ENCODE measurements around the gene PACC1. TPM values are rescaled to one million over a fixed set of nuclear protein-coding genes. Genes with fewer than 3 reads are reported as not detected.

PACC1 gene
- total RNA-seq, 2 donors from 2014 or later, result 17.3 to 27.4 TPM

- no peak overlapping the region for H3K9ac ChIP-seq (ENCODE audit: extremely low read depth, low read length, poor library complexity, severe bottlenecking)
- H3K36me3 ChIP-seq (ENCODE audit: control insufficient read depth, insufficient read depth, low read length), result no peaks in the 10 kb centered on the region
- peak overlapping the region; percentile 73 for H3K4me3 Mint-ChIP-seq
- 72 to 80% methylated on average over 2 to 5 of the region's 5 CpGs for WGBS, 2 experiments (ENCODE audit: insufficient coverage in 1 of 2, insufficient read length in 1 of 2)
- no peaks in the 10 kb centered on the region for H3K9me3 ChIP-seq (ENCODE audit: control insufficient read depth, low read length)
- no peak for DNase-seq
- no peaks in the 10 kb centered on the region for H3K9me3 Mint-ChIP-seq
- H3K27ac ChIP-seq (ENCODE audit: low read depth, low read length), result no peak overlapping the region
- no peak for TF ChIP-seq CTCF (conservative IDR thresholded peaks at IDR 0.05)
- no peak overlapping the region for H3K27ac Mint-ChIP-seq
- no peaks in the 10 kb centered on the region for H3K27me3 ChIP-seq (ENCODE audit: control insufficient read depth, insufficient read depth, low read length, poor library complexity, severe bottlenecking)
- peaks cover 11% of the 10 kb centered on the region for H3K4me1 Mint-ChIP-seq
- no peaks in the 10 kb centered on the region for H3K4me1 ChIP-seq (ENCODE audit: control insufficient read depth, insufficient read depth, low read length)
- peaks cover 7% of the 10 kb centered on the region for H3K27me3 Mint-ChIP-seq (ENCODE audit: insufficient read depth)
- no peaks in the 10 kb centered on the region for H3K36me3 Mint-ChIP-seq (ENCODE audit: low read depth)
- peak overlapping the region; percentile 81 for H3K4me3 ChIP-seq (ENCODE audit: low read length)
These were observed 17.6 kb upstream of the PACC1 start for GRCh38 chr1:212432272-212432660.

GRCh38 chr1:212431644-212432043 is 17.0 kb upstream of the PACC1 start:
- no peak overlapping the region for H3K27ac Mint-ChIP-seq
- peaks cover 7% of the 10 kb centered on the region for H3K27me3 Mint-ChIP-seq (ENCODE audit: insufficient read depth)
- no peaks in the 10 kb centered on the region for H3K9me3 Mint-ChIP-seq
- no peak overlapping the region for H3K27ac ChIP-seq (ENCODE audit: low read depth, low read length)
- DNase-seq, result no peak
- peaks cover 11% of the 10 kb centered on the region for H3K4me1 Mint-ChIP-seq
- no peak for TF ChIP-seq CTCF (conservative IDR thresholded peaks at IDR 0.05)
- no peaks in the 10 kb centered on the region for H3K4me1 ChIP-seq (ENCODE audit: control insufficient read depth, insufficient read depth, low read length)
- H3K4me3 Mint-ChIP-seq, result no peak overlapping the region
- WGBS, 2 experiments (ENCODE audit: insufficient coverage in 1 of 2, insufficient read length in 1 of 2), result 82 to 83% methylated on average over 6 to 9 of the region's 9 CpGs
- no peak overlapping the region for H3K9ac ChIP-seq (ENCODE audit: extremely low read depth, low read length, poor library complexity, severe bottlenecking)
- H3K36me3 ChIP-seq (ENCODE audit: control insufficient read depth, insufficient read depth, low read length), result no peaks in the 10 kb centered on the region
- H3K27me3 ChIP-seq (ENCODE audit: control insufficient read depth, insufficient read depth, low read length, poor library complexity, severe bottlenecking), result no peaks in the 10 kb centered on the region
- no peak overlapping the region for H3K4me3 ChIP-seq (ENCODE audit: low read length)
- H3K36me3 Mint-ChIP-seq (ENCODE audit: low read depth), result no peaks in the 10 kb centered on the region
- no peaks in the 10 kb centered on the region for H3K9me3 ChIP-seq (ENCODE audit: control insufficient read depth, low read length)

- Histone ChIP-seq H3K27ac (ENCODE audit: low read depth, low read length) (no peak overlapping the region), H3K9me3 (ENCODE audit: control insufficient read depth, low read length) (no peaks in the 10 kb centered on the region), H3K9ac (ENCODE audit: extremely low read depth, low read length, poor library complexity, severe bottlenecking) (no peak overlapping the region), H3K36me3 (ENCODE audit: control insufficient read depth, insufficient read depth, low read length) (no peaks in the 10 kb centered on the region), H3K27me3 (ENCODE audit: control insufficient read depth, insufficient read depth, low read length, poor library complexity, severe bottlenecking) (no peaks in the 10 kb centered on the region), H3K4me1 (ENCODE audit: control insufficient read depth, insufficient read depth, low read length) (no peaks in the 10 kb centered on the region), H3K4me3 (ENCODE audit: low read length) (no peak overlapping the region)
- peaks cover 11% of the 10 kb centered on the region for H3K4me1 Mint-ChIP-seq
- TF ChIP-seq CTCF (conservative IDR thresholded peaks at IDR 0.05), result no peak
- no peak overlapping the region for H3K4me3 Mint-ChIP-seq
- H3K36me3 Mint-ChIP-seq (ENCODE audit: low read depth), result no peaks in the 10 kb centered on the region
- no peak for DNase-seq
- 85 to 93% methylated on average over 3 of the region's 3 CpGs for WGBS, 2 experiments (ENCODE audit: insufficient coverage in 1 of 2, insufficient read length in 1 of 2)
- H3K27me3 Mint-ChIP-seq (ENCODE audit: insufficient read depth), result peaks cover 7% of the 10 kb centered on the region
- H3K9me3 Mint-ChIP-seq, result no peaks in the 10 kb centered on the region
- no peak overlapping the region for H3K27ac Mint-ChIP-seq
These were observed 16.3 kb upstream of the PACC1 start for GRCh38 chr1:212430955-212431394.

Data from endodermal cell (in vitro differentiated cells).